GM23248 (cell line): ENCODE results near the gene PET100. TPM values are rescaled to one million over a fixed set of nuclear protein-coding genes. Genes with fewer than 3 reads are reported as not detected.

Experiments used
- DNase-seq: peaks from one replicate; pipeline ENCODE4 v3.0.0-alpha.2; 2015
- H2AFZ ChIP-seq: fragments of 200-600 bp; sonication (generic); 2 replicates; pipeline ENCODE4 v1.6.1; 2016; ENCODE audit warnings: antibody characterized with exemption
- H3F3A ChIP-seq: fragments of 200-600 bp; sonication (generic); 2 replicates; pipeline ENCODE4 v1.6.1; 2016; ENCODE audit warnings: mild to moderate bottlenecking, antibody characterized with exemption, mixed run types; ENCODE audit not compliant: insufficient read depth
- H3K27ac ChIP-seq: fragments of 200-600 bp; sonication (generic); 2 replicates; pipeline ENCODE4 v1.5.1; 2016; ENCODE audit warnings: mild to moderate bottlenecking
- H3K27me3 ChIP-seq: fragments of 200-600 bp; sonication (generic); replicated peaks from 2 replicates; pipeline ENCODE4 v1.6.1; 2016; ENCODE audit warnings: mild to moderate bottlenecking; ENCODE audit not compliant: insufficient read depth
- H3K36me3 ChIP-seq: fragments of 200-600 bp; sonication (generic); 2 replicates; pipeline ENCODE4 v1.6.1; 2016; ENCODE audit warnings: low read depth, mild to moderate bottlenecking
- H3K4me1 ChIP-seq: fragments of 200-600 bp; sonication (generic); 2 replicates; pipeline ENCODE4 v1.6.1; 2016; ENCODE audit warnings: mild to moderate bottlenecking; ENCODE audit not compliant: insufficient read depth
- H3K4me2 ChIP-seq: fragments of 200-600 bp; sonication (generic); one replicate; pipeline ENCODE4 v1.6.1; 2016; ENCODE audit warnings: mild to moderate bottlenecking; ENCODE audit not compliant: unreplicated experiment
- H3K4me3 ChIP-seq: fragments of 200-600 bp; sonication (generic); 2 replicates; pipeline ENCODE4 v1.5.1; 2016; ENCODE audit warnings: mild to moderate bottlenecking
- H3K79me2 ChIP-seq: fragments of 200-600 bp; sonication (generic); 2 replicates; pipeline ENCODE4 v1.6.1; 2016; ENCODE audit warnings: mild to moderate bottlenecking; ENCODE audit not compliant: insufficient read depth
- H3K9ac ChIP-seq: fragments of 200-600 bp; sonication (generic); 2 replicates; pipeline ENCODE4 v1.6.1; 2016; ENCODE audit warnings: mild to moderate bottlenecking
- H3K9me2 ChIP-seq: fragments of 200-600 bp; sonication (generic); 2 replicates; pipeline ENCODE4 v1.6.1; 2016; ENCODE audit warnings: mixed run types, mild to moderate bottlenecking, moderate library complexity; ENCODE audit not compliant: insufficient read depth
- H3K9me3 ChIP-seq: fragments of 200-600 bp; sonication (generic); one replicate; pipeline ENCODE4 v1.6.1; 2017; ENCODE audit warnings: low read depth
- H4K20me1 ChIP-seq: fragments of 200-600 bp; sonication (generic); 2 replicates; pipeline ENCODE4 v1.6.0; 2016; ENCODE audit not compliant: insufficient read depth
- EZH2 ChIP-seq: fragments of 200-600 bp; sonication (generic); IDR thresholded peaks from 2 replicates; pipeline ENCODE4 v1.6.1; 2018; ENCODE audit warnings: antibody characterized with exemption, mild to moderate bottlenecking; ENCODE audit not compliant: insufficient read depth, poor library complexity, severe bottlenecking
- EZH2phosphoT487 ChIP-seq: fragments of 200-600 bp; sonication (generic); IDR thresholded peaks from 2 replicates; pipeline ENCODE4 v1.6.1; 2018; ENCODE audit warnings: antibody characterized with exemption, moderate library complexity, mild to moderate bottlenecking, low read depth; ENCODE audit not compliant: insufficient read depth
- WGBS, 2 experiments: methylation state at CpG; one replicate each; pipeline ENCODE4 v1.1.6; 2015 to 2017; ENCODE audit warnings: low lambda C conversion rate in 2 of 2, low coverage in 1 of 2; ENCODE audit errors: missing lambda C conversion rate in 2 of 2; 5-methylcytosine and 5-hydroxymethylcytosine counted together
- in situ Hi-C: fragments of 300-500 bp; cut with MboI; formaldehyde crosslinking; loops from 2 replicates; pipeline ENCODE4 v1.15.0; 2020
- polyA plus RNA-seq: library from polyadenylated mRNA; unstranded; fragments of >200 nt; fragmentation: Nextera tagmentation; extraction: Ambion mirVana; gene quantifications from 2 replicates; pipeline ENCODE4 v1.2.1, GENCODE V29; 2016
- total RNA-seq: library from RNA; depleted of rRNA; stranded (reverse); fragments of >200 nt; shearing (Covaris generic); gene quantifications from 2 replicates; pipeline ENCODE4 v1.2.3, GENCODE V29; 2014

Gene PET100
- total and polyA plus RNA-seq, 2 experiments from 2014 or later = 13.5 to 199 TPM

DNA sequence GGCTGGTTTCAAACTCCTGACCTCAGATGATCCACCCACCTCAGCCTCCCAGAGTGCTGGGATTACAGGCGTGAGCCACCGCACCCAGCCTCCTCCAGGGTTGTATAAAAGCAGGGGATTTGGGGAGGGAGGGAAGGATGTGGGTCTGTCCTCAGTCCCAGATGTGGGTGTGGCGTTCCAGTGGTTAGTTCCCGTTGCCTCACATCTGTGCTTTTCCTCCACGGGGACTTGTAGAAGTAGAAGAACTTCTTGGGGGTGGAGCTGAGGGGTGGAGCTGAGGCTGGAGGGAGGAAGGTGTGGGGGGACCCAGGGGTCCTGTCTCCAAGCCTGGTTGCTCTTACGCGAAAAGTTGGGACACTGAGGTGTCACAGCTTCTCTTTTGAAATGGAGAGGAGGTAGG, 46.8 kb downstream of the PET100 start:
- H3K4me3 ChIP-seq = no peak overlapping the region
- peaks cover 11% of the 10 kb centered on the region; the same call in 1 of the 2 replicates for H3K27me3 ChIP-seq
- H3K79me2 ChIP-seq = peaks cover 7% of the 10 kb centered on the region
- no peaks in the 10 kb centered on the region for H3K9me2 ChIP-seq
- no peak overlapping the region for H3K4me2 ChIP-seq
- in situ Hi-C loops = loop anchor here (10.0 kb wide), 1 partner anchor 112 kb away; no protein-coding TSS in a partner anchor
- no peak overlapping the region for H2AFZ ChIP-seq
- TF ChIP-seq EZH2 (no peak), EZH2phosphoT487 (no peak)
- 5 to 10% methylated on average over 5 to 7 of the region's 7 CpGs for WGBS, 2 experiments
- no peaks in the 10 kb centered on the region for H3K4me1 ChIP-seq
- no peak overlapping the region for H3K27ac ChIP-seq
- H3F3A ChIP-seq = no peaks in the 10 kb centered on the region
- no peak for DNase-seq
- no peaks in the 10 kb centered on the region for H3K9me3 ChIP-seq
- no peak overlapping the region for H3K9ac ChIP-seq
- H4K20me1 ChIP-seq = no peaks in the 10 kb centered on the region
- H3K36me3 ChIP-seq = no peaks in the 10 kb centered on the region

DNA sequence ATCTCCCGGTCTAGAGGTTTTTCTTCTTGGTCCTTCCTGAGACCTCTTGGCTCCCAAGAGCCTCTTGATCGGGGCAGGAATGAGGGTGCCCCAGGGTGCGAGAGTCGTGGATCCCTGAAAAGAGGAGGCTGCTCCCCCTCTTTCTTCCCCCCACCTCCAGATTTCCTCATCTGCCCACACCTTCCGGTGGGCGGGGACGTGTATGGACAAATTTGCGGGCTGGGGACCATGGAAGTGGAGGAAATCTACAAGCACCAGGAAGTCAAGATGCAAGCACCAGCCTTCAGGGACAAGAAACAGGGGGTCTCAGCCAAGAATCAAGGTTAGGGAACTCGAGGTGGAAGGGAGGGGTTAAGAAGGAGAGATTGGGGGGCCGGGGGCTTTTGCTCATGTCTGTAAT, 47.3 kb downstream of the PET100 start, which contains the start of gene MCEMP1:
Gene MCEMP1, plus strand, starts transcription at position 237 of the 400 bp plus-strand sequence. Its CDS starts 31 bp downstream, at position 268.
- no peak within 1 kb of the TSS for H3K27ac ChIP-seq
- H3K36me3 ChIP-seq = no peaks in the 10 kb centered on the region
- no peaks in the 10 kb centered on the region for H3K9me3 ChIP-seq
- H3K4me1 ChIP-seq = no peaks in the 10 kb centered on the region
- H4K20me1 ChIP-seq = no peaks in the 10 kb centered on the region
- no peaks in the 10 kb centered on the region for H3F3A ChIP-seq
- peaks cover 11% of the 10 kb centered on the region; the same call in 1 of the 2 replicates for H3K27me3 ChIP-seq
- no peaks in the 10 kb centered on the region for H3K9me2 ChIP-seq
- no peak within 1 kb of the TSS for H3K9ac ChIP-seq
- in situ Hi-C loops = loop anchor here (10.0 kb wide), 1 partner anchor 112 kb away; no protein-coding TSS in a partner anchor
- H3K4me2 ChIP-seq = no peak within 1 kb of the TSS
- WGBS, 2 experiments = 51 to 52% methylated on average over 10 of the region's 10 CpGs
- TF ChIP-seq EZH2 (no peak), EZH2phosphoT487 (no peak)
- DNase-seq = no peak
- no peak within 1 kb of the TSS for H2AFZ ChIP-seq
- H3K4me3 ChIP-seq = no peak within 1 kb of the TSS
- H3K79me2 ChIP-seq = peaks cover 12% of the 10 kb centered on the region

DNA sequence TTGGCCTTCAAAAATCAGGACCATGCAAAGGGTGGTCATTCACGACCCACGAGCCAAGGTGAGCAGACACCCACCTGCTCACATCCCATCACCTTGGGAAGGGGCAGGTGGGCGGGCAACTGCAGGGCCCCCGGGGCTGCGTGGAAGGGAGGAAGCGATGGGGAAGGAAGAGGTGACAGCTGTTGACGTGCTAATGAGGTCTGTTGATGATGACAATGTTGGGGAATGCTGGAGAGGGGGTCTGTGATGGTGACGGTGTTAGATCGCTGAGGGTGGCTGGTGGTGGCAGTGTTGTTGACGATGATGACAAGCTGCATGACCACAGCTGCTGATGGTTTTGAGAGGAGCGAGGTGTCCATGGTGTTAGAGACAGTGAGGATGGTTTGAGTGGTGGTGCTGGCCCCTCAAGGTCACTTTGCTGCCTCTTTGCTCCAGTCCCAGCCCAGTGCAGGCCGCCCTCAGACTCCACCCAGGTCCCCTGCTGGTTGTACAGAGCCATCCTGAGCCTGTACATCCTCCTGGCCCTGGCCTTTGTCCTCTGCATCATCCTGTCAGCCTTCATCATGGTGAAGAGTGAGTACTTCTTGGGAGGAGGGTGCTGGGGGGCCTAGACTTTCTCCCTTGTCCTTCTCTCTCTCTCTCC, 48.2 kb downstream of the PET100 start:
- Histone ChIP-seq H3K9ac (no peak overlapping the region), H3K4me2 (no peak overlapping the region), H3F3A (no peaks in the 10 kb centered on the region), H2AFZ (no peak overlapping the region), H3K36me3 (no peaks in the 10 kb centered on the region), H3K9me2 (no peaks in the 10 kb centered on the region), H3K9me3 (no peaks in the 10 kb centered on the region), H3K79me2 (peaks cover 18% of the 10 kb centered on the region), H3K4me1 (no peaks in the 10 kb centered on the region), H3K27ac (no peak overlapping the region), H4K20me1 (no peaks in the 10 kb centered on the region), H3K4me3 (no peak overlapping the region), H3K27me3 (peaks cover 11% of the 10 kb centered on the region; the same call in 1 of the 2 replicates)
- no peak for TF ChIP-seq EZH2
- no peak for TF ChIP-seq EZH2phosphoT487
- WGBS, 2 experiments = 29 to 34% methylated on average over 11 to 12 of the region's 12 CpGs
- DNase-seq = no peak
- in situ Hi-C loops = loop anchor here (10.0 kb wide), 1 partner anchor 113 kb away; no protein-coding TSS in a partner anchor

DNA sequence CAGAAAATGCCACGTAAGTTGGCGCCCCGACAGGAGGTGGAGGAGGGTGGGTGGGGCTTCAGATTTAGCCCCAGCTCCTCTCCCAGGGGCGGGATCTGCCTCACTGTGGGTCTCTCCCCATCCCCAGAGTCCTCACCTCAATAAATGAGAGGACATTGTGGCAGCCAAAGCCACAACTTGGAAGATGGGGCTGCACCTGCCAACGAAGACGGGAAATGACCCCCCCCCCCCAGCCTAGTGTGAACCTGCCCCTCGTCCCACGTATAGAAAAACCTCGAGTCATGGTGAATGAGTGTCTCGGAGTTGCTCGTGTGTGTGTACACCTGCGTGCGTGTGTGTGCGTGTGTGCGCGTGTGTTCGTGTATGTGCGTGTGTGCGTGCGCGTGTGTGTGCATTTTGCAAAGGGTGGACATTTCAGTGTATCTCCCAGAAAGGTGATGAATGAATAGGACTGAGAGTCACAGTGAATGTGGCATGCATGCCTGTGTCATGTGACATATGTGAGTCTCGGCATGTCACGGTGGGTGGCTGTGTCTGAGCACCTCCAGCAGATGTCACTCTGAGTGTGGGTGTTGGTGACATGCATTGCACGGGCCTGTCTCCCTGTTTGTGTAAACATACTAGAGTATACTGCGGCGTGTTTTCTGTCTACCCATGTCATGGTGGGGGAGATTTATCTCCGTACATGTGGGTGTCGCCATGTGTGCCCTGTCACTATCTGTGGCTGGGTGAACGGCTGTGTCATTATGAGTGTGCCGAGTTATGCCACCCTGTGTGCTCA, 49.6 kb downstream of the PET100 start:
- H3K36me3 ChIP-seq = 0 out of 2 replicates have a peak, but pooled peaks cover 3% of the 10 kb centered on the region
- no peak overlapping the region for H2AFZ ChIP-seq
- TF ChIP-seq EZH2phosphoT487 (no peak), EZH2 (no peak)
- no peaks in the 10 kb centered on the region for H4K20me1 ChIP-seq
- no peaks in the 10 kb centered on the region for H3K9me2 ChIP-seq
- 44 to 46% methylated on average over 28 to 30 of the region's 30 CpGs for WGBS, 2 experiments
- in situ Hi-C loops = loop anchor here (10.0 kb wide), 1 partner anchor 114 kb away; no protein-coding TSS in a partner anchor
- H3K27ac ChIP-seq = no peak overlapping the region
- peaks cover 18% of the 10 kb centered on the region for H3K79me2 ChIP-seq
- no peaks in the 10 kb centered on the region for H3K4me1 ChIP-seq
- no peak overlapping the region for H3K4me3 ChIP-seq
- H3K4me2 ChIP-seq = no peak overlapping the region
- H3K27me3 ChIP-seq = peaks cover 11% of the 10 kb centered on the region; the same call in 1 of the 2 replicates
- DNase-seq = no peak
- no peaks in the 10 kb centered on the region for H3K9me3 ChIP-seq
- no peak overlapping the region for H3K9ac ChIP-seq
- H3F3A ChIP-seq = no peaks in the 10 kb centered on the region
